Astrocyte of the hippocampus (primary cell): ENCODE data around the gene KLHL25.

Experiments
- DNase-seq: peaks from one replicate; pipeline ENCODE4 v3.0.0; 2011; ENCODE audit warnings: low read depth, low spot score

Gene KLHL25

GRCh38 chr15:85717212-85717611 is 77.5 kb downstream of the KLHL25 start:
- no peak for DNase-seq

- no peak for DNase-seq
Observed at GRCh38 chr15:85716261-85716660, 78.5 kb downstream of the KLHL25 start.

- no peak for DNase-seq
Observed at GRCh38 chr15:85711580-85712192, 83.0 kb downstream of the KLHL25 start.

GRCh38 chr15:85710340-85710842 is 84.3 kb downstream of the KLHL25 start:
- no peak for DNase-seq
